OCI-LY1 (cell line): ENCODE results near the gene POLA2.

ENCODE experiments used
- EZH2 ChIP-seq: fragments of 200-600 bp; sonication (generic), shearing (Covaris generic); IDR thresholded peaks from 2 replicates; pipeline ENCODE4 v1.8.0; 2017; ENCODE audit warnings: borderline replicate concordance, mixed run types, mild to moderate bottlenecking, antibody characterized with exemption, low read length, moderate library complexity, mixed read lengths
- TF ChIP-seq, protein P1 (sequence below): fragments of 200-600 bp; sonication (generic), shearing (Covaris generic); IDR thresholded peaks from 2 replicates; pipeline ENCODE4 v1.5.1; 2017; ENCODE audit warnings: mild to moderate bottlenecking, antibody characterized with exemption, low read length, moderate library complexity, mixed read lengths

DNA sequence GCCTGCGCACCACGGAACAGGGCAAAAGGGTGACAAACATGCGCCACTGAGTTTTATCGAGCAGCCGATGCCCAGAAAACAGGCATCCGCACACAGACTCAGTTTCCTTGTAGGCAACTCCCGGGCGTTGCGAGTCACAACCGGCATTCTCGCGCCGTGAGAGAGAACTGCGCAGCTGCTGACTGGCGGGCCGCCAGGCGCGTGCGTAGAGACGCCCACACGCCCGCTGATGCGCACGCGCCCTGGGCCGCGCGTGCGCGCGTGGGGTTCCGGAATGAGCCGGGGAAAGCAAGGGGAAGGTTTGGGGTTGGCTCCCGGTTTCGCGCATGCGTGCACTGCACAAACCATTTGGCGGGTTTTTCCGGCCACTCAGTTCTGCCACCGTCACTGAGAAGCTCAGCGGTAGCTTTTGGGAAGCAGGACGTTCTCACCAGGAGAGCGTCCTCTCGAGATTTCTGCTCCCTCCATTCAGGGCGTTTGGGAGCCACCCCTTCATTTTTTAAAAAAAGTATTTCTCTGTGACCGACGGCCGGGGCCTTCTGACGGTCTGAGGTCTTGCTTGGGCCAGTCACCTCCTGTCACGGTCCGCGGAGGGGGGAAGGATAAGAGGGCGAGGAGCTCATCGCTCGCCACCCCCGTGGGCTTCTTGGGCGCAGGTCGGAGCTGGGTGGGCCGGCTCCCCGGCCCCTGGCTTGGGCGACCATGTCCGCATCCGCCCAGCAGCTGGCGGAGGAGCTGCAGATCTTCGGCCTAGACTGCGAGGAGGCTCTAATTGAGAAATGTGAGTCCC, at the start of gene POLA2:
- TF ChIP-seq, protein P1, sequence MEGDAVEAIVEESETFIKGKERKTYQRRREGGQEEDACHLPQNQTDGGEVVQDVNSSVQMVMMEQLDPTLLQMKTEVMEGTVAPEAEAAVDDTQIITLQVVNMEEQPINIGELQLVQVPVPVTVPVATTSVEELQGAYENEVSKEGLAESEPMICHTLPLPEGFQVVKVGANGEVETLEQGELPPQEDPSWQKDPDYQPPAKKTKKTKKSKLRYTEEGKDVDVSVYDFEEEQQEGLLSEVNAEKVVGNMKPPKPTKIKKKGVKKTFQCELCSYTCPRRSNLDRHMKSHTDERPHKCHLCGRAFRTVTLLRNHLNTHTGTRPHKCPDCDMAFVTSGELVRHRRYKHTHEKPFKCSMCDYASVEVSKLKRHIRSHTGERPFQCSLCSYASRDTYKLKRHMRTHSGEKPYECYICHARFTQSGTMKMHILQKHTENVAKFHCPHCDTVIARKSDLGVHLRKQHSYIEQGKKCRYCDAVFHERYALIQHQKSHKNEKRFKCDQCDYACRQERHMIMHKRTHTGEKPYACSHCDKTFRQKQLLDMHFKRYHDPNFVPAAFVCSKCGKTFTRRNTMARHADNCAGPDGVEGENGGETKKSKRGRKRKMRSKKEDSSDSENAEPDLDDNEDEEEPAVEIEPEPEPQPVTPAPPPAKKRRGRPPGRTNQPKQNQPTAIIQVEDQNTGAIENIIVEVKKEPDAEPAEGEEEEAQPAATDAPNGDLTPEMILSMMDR, result no peak
- TF ChIP-seq EZH2, result no peak
